Fibroblast of upper back skin (primary cell): ENCODE data around the gene MTHFS.
A peak's percentile ranks its signal among the peaks of the same experiment; 100 is the strongest.

Experiments
- DNase-seq: peaks from one replicate; pipeline ENCODE4 v3.0.0-alpha.2; 2013

Gene MTHFS

DNA sequence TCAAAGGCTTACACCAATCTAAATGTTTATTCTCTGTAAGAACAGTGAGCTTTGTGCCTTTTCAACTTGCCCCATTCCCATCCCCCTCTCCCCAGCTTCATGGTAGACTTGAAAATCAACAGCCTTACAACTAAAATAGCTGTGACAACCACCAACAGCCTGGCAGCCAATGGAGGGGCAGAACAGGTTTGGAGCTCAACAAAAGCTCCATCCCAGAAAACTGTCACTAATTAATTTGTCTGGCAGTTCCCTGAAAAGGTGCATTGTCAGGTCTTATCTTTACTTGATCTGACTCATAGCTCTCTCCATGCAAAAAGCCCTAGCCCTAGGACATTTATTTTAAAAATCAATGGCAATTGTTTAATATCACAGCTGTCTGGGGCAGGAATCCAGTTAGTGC, 22.6 kb downstream of the MTHFS start:
- no peak for DNase-seq

- peak; percentile 45 for DNase-seq
Measured at GRCh38 chr15:79872358-79873017, 24.3 kb downstream of the MTHFS start.

- DNase-seq: no peak
Measured at GRCh38 chr15:79868554-79868953, 28.3 kb downstream of the MTHFS start.

- DNase-seq: peak; percentile 19
Measured at GRCh38 chr15:79863886-79864285, 32.9 kb downstream of the MTHFS start.

DNA sequence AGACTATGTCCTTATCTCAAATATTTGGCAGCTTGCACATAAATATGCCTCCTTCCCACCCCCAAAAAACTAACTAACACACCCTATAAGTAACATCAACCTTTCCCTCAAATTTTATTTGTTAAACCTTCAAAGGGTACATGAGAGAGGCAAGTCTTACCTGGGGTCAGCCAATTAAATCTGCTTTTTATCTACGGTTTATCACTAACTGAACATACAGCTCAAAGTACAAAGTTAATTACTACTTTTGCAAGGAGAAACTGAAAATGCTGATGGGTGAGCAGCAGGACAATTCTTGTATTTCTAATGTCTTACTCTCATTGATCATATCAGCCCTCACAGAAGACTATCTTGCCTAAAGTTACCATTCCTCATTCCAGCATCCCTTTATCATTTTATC, 34.6 kb downstream of the MTHFS start:
- no peak for DNase-seq

DNA sequence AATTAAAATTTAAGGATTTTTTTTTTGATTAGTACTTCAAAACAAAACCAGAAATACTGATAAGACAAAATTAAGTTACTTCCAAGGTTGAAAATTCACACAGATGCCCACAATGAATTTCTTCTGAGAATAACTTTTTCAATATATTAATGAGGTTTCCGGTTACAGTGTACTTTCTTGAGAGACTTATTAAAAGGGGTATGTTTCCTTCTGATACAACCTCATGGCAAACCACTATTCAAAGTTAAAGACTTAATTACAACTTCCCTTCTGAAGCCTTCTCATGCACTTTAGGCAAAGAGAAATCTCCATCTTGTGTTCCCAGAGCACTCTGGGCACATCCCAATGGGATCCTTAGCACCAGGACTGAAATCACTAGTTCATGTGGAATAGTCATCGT, 36.2 kb downstream of the MTHFS start:
- DNase-seq: no peak

DNA sequence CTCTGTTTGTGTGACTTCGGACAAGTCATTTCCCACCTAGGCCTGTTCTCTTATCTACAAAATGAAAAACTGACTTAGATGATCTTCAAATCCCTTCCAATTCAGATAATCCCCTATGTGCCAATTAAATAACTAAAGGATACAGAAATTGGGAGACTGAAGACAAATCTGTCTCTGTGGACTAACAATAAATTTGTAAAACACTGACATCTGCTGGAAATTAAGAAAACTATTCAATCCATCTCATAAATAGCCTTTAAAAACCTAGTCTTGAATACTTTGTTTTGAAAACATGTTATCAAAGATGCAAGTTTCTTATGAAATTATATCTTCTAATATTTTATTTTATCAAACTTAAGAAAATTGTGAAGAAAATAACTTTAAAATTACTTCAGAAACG, 38.3 kb downstream of the MTHFS start:
- peak; percentile 14 for DNase-seq

GRCh38 chr15:79853492-79854328, 43.1 kb downstream of the MTHFS start:
- DNase-seq: peak; percentile 83

GRCh38 chr15:79849789-79850188, 47.0 kb downstream of the MTHFS start:
- peak; percentile 54 for DNase-seq

GRCh38 chr15:79846539-79846938, 50.3 kb downstream of the MTHFS start:
- DNase-seq: no peak

DNA sequence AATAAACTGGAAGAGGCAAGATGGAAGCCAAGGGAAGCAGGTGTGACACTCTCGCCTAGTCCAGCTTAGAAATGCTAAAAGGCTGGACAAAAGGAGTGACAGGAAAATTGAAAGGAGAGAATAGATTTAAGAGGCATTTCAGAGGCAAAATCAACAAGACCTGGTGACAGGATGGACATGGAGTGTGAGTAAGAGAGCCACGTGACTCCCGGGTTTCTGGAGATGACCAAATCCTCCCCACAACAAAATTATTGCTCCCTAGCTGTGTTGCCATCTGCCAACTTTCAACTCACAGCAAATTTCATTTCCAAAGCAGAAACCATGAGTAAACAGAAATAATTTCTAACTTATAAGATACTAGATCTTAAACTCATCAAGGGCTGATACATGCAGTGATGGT, 52.6 kb downstream of the MTHFS start:
- DNase-seq: no peak

DNA sequence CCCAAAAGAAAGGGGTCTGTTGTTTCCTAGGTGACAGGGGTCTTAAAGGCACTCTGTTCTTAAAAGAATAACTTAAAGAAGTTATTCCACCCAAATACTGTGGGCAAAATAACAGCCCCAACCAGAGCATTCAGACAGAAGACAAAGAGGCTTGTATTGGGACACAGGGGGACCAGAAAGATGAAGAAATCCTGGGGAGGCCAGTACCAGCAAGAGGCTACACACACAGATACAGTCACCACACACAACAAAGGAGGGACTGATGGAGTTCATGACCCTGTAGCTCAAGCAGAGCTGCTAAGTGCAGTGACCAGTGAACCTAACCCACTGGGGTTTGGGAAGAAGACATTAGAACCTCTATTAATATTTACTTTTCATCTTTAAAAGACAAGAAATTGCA, 59.0 kb downstream of the MTHFS start:
- no peak for DNase-seq

DNA sequence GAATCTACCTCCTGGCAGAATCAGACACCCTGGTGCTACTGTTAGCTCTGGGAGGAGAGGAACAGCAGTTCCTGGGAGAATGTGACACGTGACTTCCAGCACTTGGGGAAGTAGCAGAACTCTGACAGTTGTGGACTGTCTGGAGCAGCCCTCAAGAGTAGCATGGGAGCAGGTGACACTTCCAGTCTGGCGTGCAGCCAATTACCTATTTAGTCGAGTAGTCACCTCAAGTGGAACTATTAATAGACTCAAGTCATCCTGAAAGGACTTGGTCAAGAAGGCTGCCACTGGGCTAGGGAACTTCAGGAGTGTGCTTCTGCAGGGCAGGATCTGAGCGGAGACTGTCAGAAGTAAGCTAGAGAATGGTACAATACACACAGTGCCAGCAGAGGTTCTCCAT, 62.3 kb downstream of the MTHFS start:
- DNase-seq: no peak

DNA sequence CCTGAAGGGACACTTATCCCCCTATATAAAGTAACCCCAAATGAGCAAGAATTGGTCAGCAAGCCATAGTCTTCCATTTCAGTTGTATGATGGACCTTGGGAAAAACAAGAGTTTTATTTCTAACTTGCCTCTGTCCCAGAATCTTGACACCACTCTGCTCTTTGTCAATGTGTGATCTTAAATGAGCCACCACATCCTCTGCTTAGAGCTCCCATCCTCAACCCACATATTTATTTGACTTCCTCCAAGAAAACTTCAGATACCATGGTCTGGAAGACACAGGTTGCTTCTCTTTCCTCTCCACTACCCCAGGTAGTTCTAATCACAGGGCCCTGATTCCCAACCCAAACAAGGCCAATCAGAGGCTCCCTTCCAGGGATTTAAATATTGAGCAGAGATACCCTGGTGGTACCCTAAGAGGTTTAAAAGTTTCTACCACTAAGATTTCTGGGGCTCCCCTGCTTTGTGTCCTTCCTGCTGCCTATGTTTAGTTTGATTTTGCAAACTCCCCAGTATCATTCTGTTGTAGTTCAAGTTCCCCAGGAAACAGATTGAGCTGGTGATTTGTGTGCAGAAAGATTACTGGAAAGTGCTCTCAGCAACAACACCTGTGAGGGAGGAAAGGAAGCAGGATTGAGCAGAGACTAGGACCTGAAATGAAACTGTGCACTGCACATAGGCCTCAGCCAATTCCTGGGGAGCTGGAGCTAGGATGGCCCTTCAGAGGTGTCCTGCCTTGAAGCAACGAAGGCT, 64.3 kb downstream of the MTHFS start:
- no peak for DNase-seq

GRCh38 chr15:79831604-79832003, 65.2 kb downstream of the MTHFS start:
- no peak for DNase-seq

DNA sequence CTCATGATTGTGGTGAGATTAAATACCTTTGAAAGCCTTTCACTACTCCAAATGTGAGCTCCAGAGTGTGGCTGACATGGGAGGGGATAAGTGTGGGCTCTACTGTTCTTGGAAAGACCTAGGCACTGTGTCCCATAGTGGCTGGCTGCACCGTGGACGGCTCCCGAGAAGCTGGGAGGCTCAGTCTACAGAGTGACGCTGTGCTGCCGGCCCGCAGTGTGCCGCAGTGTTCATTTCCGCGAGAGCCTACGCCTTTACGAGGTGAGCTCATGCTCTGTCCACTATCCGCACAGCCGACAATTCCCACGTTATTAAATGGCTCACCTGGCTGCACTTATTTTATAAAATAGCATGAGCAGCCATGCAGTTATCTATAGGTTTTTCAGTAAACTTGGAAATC, 66.9 kb downstream of the MTHFS start:
- DNase-seq: no peak

DNA sequence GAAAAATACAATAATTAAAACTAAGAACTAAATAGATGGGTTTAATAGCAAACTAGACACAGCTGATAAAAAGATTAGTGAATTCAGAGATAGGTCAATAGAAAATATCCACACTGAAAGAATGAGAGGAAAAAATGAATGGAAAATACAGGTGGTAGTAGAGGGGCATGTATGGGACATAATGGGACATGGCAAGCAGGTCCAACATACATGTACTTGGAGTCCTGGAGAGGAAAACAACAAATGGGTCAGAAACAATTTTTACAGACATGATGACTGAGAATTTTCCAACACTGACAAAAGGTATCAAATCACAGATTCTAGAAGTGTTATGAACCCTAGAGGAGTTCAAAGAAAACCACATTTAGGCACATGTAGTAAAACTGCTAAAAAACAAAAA, 68.4 kb downstream of the MTHFS start:
- no peak for DNase-seq

DNA sequence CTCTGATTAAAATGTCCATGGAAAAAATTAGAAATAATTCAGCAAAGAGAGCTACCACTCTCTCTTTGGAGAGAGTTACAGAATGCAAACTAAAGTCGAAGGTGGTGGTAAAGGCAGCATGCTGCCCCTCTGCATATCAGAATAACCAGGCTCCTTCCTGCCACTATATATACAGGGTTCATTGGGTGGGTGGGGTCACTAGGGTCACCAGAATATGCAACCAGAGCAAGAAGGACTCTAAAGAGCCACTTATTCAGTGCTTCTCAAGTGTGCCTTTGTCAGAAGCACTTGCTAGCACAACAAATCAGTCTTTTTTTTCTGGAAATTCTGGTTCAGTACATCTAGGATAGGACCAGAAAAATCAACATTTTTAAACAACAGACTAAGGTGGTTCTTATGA, 70.0 kb downstream of the MTHFS start:
- no peak for DNase-seq

GRCh38 chr15:79824136-79824701, 72.6 kb downstream of the MTHFS start:
- no peak for DNase-seq

GRCh38 chr15:79820820-79821219, 76.0 kb downstream of the MTHFS start:
- no peak for DNase-seq

DNA sequence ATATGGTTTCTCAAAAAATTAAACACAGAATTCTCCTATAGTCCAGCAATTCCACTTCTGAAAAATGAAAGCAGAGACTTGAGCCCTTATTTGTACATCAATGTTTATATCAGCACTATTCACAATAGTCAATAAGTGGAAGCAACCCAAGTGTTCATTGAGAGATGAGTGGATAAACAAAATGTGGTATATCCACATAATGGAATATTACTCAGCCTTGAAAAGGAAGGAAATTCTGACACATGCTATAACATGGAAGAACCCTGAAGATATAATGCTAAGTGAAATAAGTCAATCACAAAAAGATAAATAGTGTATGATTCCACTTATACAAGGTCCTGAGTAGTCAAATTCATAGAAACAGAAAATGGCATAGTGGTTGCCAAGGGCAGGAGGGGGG, 76.6 kb downstream of the MTHFS start:
- DNase-seq: no peak

GRCh38 chr15:79816571-79816970, 80.2 kb downstream of the MTHFS start:
- no peak for DNase-seq

DNA sequence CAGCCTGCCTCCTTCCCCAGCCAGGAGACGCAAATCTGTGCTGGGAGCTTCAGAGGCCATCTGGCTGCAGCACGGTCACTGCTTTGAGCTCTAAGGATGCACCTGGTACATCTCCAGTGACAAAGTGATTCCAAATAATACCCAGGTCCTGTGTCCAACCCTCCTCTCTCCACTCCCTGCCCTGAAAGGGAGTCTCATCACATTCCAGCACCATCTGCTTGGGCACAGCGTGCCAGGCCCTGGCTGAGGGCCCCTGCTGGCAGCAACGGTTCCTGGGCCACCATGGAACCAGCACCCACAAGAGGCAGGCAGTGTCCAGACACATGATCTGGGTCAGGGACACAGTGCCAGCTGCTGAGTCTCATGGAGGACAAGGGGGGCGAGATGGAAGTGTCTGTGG, 81.3 kb downstream of the MTHFS start:
- no peak for DNase-seq

DNA sequence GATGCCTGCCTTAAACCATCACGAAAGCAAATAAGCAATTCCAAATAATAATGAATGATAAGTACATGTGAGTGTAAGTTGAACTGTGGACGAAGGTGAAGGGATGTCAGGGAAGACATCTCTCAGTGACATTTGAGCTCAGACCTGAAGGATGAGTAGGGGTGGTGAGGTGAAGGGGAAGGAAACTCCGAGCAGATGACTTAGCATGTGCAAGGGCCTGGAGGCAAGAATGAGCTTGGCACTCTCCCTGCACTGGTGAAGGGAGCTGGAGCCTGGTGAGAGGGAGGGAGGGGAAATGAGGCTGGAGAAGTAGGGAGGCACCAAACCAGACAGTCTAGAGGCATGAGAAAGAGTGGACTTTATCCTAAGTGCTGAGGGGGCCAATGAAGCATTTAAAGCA, 84.3 kb downstream of the MTHFS start:
- DNase-seq: no peak
